ENCODE measurements around the gene ACP4.

The ACP4 gene

GRCh38 chr19:50820549-50821247 is 30.5 kb downstream of the ACP4 start:
- in situ Hi-C loops (cut with HindIII; ENCODE audit: low sequenced_read_pairs): no loop called here

GRCh38 chr19:50821248-50821612 is 31.0 kb downstream of the ACP4 start:
- in situ Hi-C loops (cut with HindIII; ENCODE audit: low sequenced_read_pairs): no loop called here

- in situ Hi-C loops (cut with HindIII; ENCODE audit: low sequenced_read_pairs): no loop called here
These were observed 31.4 kb downstream of the ACP4 start for GRCh38 chr19:50821622-50822021.

DNA sequence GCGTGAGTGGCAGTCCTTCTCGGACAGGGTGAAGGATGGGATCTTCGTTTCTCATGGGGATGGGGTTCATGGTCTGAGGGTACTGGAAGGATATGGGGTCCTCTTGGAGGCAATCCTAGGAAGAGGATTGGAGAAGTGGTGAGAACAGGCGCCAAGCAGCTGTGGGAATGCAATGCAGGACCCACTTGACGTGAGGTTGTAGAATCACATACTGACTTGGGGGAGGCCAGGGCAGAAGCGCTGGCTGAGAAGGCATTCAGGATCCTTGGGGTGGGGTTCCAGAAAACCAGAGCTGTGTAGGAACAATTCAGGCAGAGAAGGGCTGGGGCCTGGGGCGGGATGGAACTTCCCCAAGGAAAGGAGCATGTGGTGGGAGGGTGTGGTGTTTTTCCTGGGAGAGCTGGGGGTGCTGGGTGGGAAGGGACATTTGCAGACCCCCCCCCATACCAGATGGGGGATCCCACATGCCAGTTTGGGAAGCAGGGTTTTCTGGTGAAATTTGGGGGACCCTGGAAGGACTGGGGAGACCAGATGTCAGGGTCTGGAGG is 32.5 kb downstream of the ACP4 start:
- in situ Hi-C loops (cut with HindIII; ENCODE audit: low sequenced_read_pairs): no loop called here

DNA sequence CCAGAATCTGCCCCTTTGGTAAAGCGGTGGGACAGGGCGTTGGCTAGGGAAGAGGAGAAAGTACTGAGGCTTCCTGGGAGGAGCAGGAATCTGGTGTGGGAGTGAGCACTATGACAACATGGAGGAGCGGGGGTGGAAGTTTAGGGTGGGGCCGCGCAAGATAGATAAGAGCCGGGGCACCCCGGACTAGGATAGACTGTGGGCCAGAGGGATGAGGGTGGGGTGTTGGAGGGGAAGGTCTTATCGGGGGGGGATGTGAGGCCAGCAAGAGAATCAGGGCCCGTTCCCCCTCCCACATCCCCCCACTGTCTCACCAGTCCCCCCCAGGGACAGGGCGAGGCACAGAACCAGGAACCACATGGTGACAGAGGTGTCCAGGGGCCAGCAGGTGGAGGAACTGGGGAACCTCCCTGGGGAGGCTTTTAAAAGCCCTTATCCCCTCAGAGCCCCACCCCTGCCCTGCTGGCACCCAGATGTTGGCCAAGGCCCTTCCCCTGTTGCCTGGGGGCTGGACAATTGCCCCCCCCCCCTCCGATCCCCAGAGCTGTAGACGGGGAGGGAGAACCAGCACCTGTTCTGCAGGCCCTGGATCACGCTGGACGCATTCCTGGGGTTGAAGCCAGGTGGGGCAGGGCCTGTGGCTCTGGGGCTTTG is 33.3 kb downstream of the ACP4 start, which contains the start of gene KLK1:
Gene KLK1, minus strand, starts transcription at position 399 of the 654 bp plus-strand sequence. Its CDS starts 39 bp downstream, at position 360.
- in situ Hi-C loops (cut with HindIII; ENCODE audit: low sequenced_read_pairs): no loop called here

GRCh38 chr19:50826492-50827240 is 36.5 kb downstream of the ACP4 start:
- in situ Hi-C loops (cut with HindIII; ENCODE audit: low sequenced_read_pairs): no loop called here

DNA sequence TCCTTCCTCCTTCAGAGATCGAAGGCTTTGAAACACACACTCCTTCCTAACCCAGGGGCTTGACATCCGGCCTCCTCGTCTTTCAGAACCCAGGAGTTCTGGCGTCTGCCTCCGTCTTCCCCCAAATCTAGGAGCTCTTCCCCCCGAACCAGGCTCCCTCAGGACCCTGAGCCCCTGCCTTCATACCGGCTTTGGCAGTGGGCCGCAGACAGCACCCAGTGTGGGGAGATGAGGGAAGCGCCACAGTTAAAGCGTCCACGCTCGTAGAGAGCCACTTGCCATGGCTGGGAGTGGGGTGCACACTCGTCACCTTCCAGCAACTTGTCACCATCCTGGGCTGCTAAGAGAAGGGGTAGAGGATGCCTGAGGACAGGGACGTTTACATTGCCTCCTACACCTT is 37.3 kb downstream of the ACP4 start:
- in situ Hi-C loops (cut with HindIII; ENCODE audit: low sequenced_read_pairs): no loop called here

DNA sequence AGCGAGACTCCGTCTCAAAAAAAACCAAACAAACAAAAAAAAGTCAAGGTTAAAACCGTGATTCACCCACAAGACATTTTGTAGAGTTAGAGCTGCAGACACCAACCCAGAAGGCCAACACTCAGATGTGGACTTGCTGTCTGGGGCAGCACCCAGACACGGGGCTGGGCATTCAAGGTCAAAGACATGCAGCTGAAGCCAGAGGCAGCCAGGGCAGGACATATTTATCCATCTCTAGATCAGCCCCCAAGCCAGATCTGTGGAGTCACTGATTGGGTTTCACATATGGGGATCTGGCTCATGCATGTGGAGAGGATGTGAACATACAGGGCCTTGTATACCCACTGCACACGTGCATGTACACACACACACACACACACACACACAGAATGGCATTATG is 39.6 kb downstream of the ACP4 start:
- in situ Hi-C loops (cut with HindIII; ENCODE audit: low sequenced_read_pairs): no loop called here

- in situ Hi-C loops (cut with HindIII; ENCODE audit: low sequenced_read_pairs): no loop called here
These were observed 40.2 kb downstream of the ACP4 start for GRCh38 chr19:50830266-50831025.

GRCh38 chr19:50831026-50831396 is 40.8 kb downstream of the ACP4 start:
- in situ Hi-C loops (cut with HindIII; ENCODE audit: low sequenced_read_pairs): no loop called here

GRCh38 chr19:50832666-50833065 is 42.5 kb downstream of the ACP4 start:
- in situ Hi-C loops (cut with HindIII; ENCODE audit: low sequenced_read_pairs): no loop called here

DNA sequence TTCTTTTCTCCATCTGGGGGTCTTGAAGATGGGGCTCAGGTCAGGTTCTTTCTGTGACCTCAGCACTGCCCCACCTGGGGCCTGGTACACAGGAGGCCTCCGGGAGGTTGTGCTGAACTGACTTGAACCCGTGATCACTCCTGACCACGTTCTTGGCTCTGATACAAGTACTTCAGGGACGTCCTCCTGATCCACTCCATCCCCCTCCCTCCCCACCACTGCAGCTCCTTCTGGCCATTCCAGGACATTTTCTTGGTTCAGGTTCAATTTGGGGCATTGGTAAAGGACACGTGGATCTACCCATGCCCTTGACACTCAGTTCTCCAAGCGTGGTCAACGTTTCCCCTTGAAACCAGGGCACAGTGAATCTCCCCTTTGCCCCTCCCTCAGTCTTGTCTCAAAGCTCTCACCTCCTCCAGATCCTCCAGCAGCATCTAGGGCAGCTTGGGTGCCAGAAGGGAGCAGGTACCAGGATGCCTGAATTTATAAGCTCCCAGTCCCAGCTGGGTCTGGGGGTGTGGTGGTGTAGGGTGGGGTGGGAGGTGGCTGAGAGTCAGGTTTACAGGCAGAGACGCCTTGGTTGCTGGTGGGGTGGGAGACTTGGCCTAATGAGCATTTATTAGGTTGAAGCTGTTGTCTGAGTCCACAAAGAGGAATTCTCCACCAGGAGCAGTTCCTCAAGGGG is 43.0 kb downstream of the ACP4 start, which contains the start of gene KLK15:
Gene KLK15, minus strand, starts transcription at position 458 of the 685 bp plus-strand sequence. CDS start 2,082 bp downstream, outside the sequence.
- in situ Hi-C loops (cut with HindIII; ENCODE audit: low sequenced_read_pairs): no loop called here

DNA sequence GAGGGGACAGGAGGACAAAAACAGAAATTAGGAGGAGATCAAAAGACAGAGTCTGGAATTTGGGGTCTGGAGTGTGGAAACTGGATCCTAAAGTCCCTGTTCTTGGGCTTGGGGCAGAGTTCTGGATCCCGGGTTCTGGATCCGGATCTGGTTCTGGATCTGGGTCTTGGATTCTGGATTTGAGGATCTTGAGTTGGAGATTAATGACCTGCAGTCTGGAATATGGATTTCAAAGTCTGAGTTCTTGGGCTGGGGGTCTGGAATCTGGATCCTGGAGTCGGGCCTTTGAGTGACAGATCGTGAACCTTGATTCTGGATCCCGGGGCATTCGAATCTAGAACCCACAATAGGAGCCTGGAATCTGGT is 43.6 kb downstream of the ACP4 start:
- in situ Hi-C loops (cut with HindIII; ENCODE audit: low sequenced_read_pairs): no loop called here

GRCh38 chr19:50835103-50835784 is 45.0 kb downstream of the ACP4 start:
- in situ Hi-C loops (cut with HindIII; ENCODE audit: low sequenced_read_pairs): no loop called here

- in situ Hi-C loops (cut with HindIII; ENCODE audit: low sequenced_read_pairs): no loop called here
These were observed 45.7 kb downstream of the ACP4 start for GRCh38 chr19:50835785-50836542.

- in situ Hi-C loops (cut with HindIII; ENCODE audit: low sequenced_read_pairs): no loop called here
These were observed 46.5 kb downstream of the ACP4 start for GRCh38 chr19:50836543-50837195.

DNA sequence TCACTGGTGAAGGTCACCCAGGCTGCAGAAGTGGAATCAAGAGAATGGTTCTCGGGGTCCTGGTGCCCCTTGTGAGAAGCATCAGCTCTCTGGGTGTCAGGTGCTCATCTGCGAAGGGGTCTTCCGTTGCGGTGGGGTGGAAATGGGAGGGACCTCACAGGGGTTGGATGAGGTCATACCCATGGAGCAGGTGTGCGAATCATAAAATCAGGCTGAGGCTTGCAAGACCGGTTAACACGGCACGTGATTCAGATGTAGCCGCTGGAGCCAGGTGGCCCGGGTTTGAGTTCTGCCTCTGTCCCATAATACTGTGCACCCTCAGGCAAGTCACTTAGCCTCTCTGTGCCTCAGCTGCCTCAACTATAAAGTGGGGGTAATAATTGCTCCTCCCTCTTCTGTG is 47.1 kb downstream of the ACP4 start:
- in situ Hi-C loops (cut with HindIII; ENCODE audit: low sequenced_read_pairs): no loop called here

DNA sequence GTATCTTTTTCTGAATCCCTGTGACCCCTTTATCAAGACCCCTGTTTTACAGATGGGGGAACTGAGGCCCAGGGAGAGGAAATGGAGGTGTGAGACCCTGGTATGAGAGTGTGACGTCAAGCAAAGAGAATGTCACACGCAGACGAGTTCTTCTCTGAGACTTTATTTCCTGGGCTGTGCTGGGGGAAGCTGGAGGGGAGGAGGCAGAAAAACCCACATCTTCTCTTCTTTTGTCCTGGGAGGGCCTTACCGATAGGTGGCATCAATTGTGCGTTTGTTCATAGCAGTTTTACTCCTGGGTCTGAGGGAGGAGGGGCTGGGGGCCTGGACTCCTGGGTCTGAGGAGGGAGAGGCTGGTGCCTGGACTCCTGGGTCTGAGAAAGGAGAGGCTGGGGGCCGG is 48.0 kb downstream of the ACP4 start:
- in situ Hi-C loops (cut with HindIII; ENCODE audit: low sequenced_read_pairs): no loop called here

Measured in endothelial cell of hepatic sinusoid (primary cell).